RWPE2 (cell line): ENCODE results near the gene PKIG.
A peak's percentile ranks its signal among the peaks of the same experiment; 100 is the strongest.

Experiments
- ATAC-seq: fragments of 200-7000 bp; cut with Tn5 transposase; 3 replicates; pipeline ENCODE4 v1.9.1; 2021; ENCODE audit warnings: low read depth
- DNase-seq: peaks from one replicate; pipeline ENCODE4 v3.0.0-alpha.2; 2020; ENCODE audit warnings: low spot score
- H3K27ac ChIP-seq: fragments of 450-650 bp; 2 replicates; pipeline ENCODE4 v1.5.1; 2017; ENCODE audit warnings: mild to moderate bottlenecking; ENCODE audit not compliant: poor library complexity, severe bottlenecking
- H3K27me3 ChIP-seq: fragments of 250-450 bp; sonication (Bioruptor Pico); 2 replicates; pipeline ENCODE4 v1.5.1; 2021; ENCODE audit warnings: mild to moderate bottlenecking, moderate library complexity; ENCODE audit not compliant: insufficient read depth, poor library complexity, severe bottlenecking
- H3K36me3 ChIP-seq: fragments of 250-450 bp; sonication (Bioruptor Pico); 2 replicates; pipeline ENCODE4 v1.5.1; 2020; ENCODE audit warnings: low read depth, mild to moderate bottlenecking, moderate library complexity
- H3K4me1 ChIP-seq: fragments of 250-450 bp; sonication (Bioruptor Pico); 2 replicates; pipeline ENCODE4 v1.5.1; 2021; ENCODE audit warnings: mild to moderate bottlenecking, moderate library complexity; ENCODE audit not compliant: insufficient read depth, poor library complexity, severe bottlenecking
- H3K4me3 ChIP-seq: fragments of 250-450 bp; sonication (Bioruptor Pico); 2 replicates; pipeline ENCODE4 v1.5.1; 2021; ENCODE audit warnings: mild to moderate bottlenecking, moderate library complexity; ENCODE audit not compliant: severe bottlenecking
- H3K9me3 ChIP-seq: fragments of 250-450 bp; sonication (Bioruptor Pico); 2 replicates; pipeline ENCODE4 v1.5.1; 2021; ENCODE audit warnings: mild to moderate bottlenecking, moderate library complexity; ENCODE audit not compliant: severe bottlenecking
- TF ChIP-seq, protein P1 (sequence below): fragments of 450-650 bp; IDR thresholded peaks from one replicate; pipeline ENCODE4 v1.5.1; 2017; ENCODE audit warnings: mild to moderate bottlenecking, moderate library complexity; ENCODE audit not compliant: poor library complexity, severe bottlenecking

The PKIG gene

DNA sequence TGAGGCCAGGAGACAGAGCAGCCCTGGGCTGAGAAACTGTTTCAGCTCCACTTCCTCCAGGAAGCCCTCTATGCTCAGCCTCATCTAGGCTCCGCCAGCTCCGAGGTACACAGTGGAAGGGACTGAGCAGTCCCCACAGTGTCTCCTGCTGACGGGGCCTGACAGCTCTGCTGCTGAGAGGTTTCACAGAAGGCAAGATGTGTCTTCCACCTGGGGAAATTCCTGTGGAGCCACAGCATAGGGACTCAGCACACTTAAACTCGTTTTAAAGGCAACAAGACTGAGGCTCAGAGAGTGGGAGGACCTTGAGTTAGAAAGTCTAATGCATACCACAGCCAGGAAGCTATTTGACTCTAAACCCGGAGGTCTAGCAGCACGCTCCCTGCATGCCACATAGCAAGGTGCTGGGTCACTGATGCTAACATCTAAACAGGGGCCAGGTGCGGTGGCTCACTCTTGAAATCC is 62.3 kb downstream of the PKIG start:
- no peaks in the 10 kb centered on the region for H3K36me3 ChIP-seq
- DNase-seq, result peak; percentile 74
- peaks cover 38% of the 10 kb centered on the region for H3K4me1 ChIP-seq
- no peak overlapping the region for H3K4me3 ChIP-seq
- H3K9me3 ChIP-seq, result no peaks in the 10 kb centered on the region
- H3K27ac ChIP-seq, result peak overlapping the region; percentile 92
- no peaks in the 10 kb centered on the region for H3K27me3 ChIP-seq
- no peak for ATAC-seq
- TF ChIP-seq, protein P1, sequence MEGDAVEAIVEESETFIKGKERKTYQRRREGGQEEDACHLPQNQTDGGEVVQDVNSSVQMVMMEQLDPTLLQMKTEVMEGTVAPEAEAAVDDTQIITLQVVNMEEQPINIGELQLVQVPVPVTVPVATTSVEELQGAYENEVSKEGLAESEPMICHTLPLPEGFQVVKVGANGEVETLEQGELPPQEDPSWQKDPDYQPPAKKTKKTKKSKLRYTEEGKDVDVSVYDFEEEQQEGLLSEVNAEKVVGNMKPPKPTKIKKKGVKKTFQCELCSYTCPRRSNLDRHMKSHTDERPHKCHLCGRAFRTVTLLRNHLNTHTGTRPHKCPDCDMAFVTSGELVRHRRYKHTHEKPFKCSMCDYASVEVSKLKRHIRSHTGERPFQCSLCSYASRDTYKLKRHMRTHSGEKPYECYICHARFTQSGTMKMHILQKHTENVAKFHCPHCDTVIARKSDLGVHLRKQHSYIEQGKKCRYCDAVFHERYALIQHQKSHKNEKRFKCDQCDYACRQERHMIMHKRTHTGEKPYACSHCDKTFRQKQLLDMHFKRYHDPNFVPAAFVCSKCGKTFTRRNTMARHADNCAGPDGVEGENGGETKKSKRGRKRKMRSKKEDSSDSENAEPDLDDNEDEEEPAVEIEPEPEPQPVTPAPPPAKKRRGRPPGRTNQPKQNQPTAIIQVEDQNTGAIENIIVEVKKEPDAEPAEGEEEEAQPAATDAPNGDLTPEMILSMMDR, result no peak

DNA sequence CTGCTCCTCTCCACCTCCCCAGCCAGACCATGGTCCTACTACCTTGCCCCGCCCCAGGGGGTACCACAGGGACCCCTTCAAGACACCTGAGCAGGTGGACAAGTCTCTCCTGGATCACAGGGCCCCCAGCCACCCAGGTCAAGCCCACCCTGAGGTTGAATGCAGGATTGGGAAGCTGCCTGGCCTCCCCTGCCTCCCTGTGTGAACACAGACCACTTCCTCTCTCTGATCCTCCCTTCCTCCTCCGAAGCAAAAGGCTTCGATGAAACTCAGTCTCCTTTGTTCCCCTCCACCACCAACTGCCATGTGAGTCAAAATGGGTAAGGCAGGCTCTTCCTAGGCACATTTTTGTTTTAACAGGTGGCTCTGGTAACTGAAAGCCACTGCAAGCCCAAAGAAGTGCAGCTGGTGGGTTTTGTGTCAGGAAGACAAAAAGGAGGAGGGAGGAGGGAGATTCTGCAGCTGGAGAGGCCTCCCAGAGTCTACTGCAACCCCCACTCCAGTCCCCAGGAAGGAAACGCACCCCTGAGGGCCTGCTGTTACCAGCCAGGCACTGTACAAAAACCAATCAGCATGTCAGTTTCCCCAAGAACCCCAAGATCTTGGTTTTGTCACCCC is 63.8 kb downstream of the PKIG start:
- Histone ChIP-seq H3K9me3 (no peaks in the 10 kb centered on the region), H3K27me3 (no peaks in the 10 kb centered on the region), H3K36me3 (no peaks in the 10 kb centered on the region), H3K4me3 (no peak overlapping the region), H3K27ac (peak overlapping the region; percentile 1), H3K4me1 (peaks cover 37% of the 10 kb centered on the region)
- DNase-seq (no peak), ATAC-seq (no peak)
- TF ChIP-seq, protein P1, result no peak

GRCh38 chr20:44646641-44647274 is 64.4 kb downstream of the PKIG start:
- DNase-seq (no peak), ATAC-seq (no peak; the same call in 2 of the 3 replicates)
- Histone ChIP-seq H3K36me3 (no peaks in the 10 kb centered on the region), H3K9me3 (no peaks in the 10 kb centered on the region), H3K4me1 (peaks cover 33% of the 10 kb centered on the region), H3K4me3 (no peak overlapping the region), H3K27ac (peak overlapping the region; percentile 1), H3K27me3 (no peaks in the 10 kb centered on the region)
- TF ChIP-seq, protein P1, result no peak

DNA sequence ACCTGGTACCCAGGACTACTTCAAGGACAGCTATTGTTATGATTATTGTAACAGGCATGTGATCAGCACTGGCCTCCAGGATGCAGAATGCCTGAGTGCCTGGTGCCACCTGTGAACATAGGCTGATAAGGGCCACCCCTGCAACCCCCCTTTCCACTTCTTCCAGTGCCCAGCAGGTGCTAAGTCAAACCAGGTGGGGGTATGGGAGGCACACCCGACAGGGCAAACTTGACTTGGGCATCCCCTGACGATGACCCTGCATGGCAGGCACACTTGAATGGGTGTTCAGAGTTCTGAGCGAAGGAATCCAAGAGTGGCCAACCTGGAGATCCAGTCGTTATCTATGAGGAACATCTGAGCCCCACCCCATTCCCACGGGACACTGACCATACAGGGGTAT is 65.7 kb downstream of the PKIG start:
- peaks cover 20% of the 10 kb centered on the region for H3K4me1 ChIP-seq
- H3K27ac ChIP-seq, result no peak overlapping the region
- no peaks in the 10 kb centered on the region for H3K27me3 ChIP-seq
- TF ChIP-seq, protein P1, result no peak
- H3K36me3 ChIP-seq, result no peaks in the 10 kb centered on the region
- DNase-seq (peak; percentile 72), ATAC-seq (no peak)
- H3K9me3 ChIP-seq, result no peaks in the 10 kb centered on the region
- no peak overlapping the region for H3K4me3 ChIP-seq

DNA sequence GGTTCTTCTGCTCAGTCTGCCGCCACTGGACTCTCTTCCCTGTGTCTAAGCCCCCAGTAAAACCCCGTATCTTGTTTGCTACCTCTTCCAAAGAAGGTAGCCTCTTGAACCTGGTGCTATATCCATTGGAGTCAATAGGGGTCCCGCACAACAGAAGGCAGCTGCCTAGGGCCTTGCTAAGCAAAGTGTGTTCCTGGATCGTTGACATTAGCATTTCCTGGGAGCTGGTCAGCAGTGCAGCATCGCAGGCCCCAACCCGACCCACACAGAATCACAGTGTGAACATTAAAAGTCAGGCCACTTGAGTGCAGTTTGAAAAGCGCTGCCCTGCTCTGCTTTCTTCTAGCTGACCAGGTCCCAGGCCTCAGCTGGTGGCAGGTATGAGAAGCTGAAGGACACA is 66.2 kb downstream of the PKIG start:
- Histone ChIP-seq H3K4me3 (no peak overlapping the region), H3K36me3 (no peaks in the 10 kb centered on the region), H3K27me3 (no peaks in the 10 kb centered on the region), H3K4me1 (peaks cover 15% of the 10 kb centered on the region), H3K9me3 (no peaks in the 10 kb centered on the region), H3K27ac (no peak overlapping the region)
- TF ChIP-seq, protein P1, result no peak
- peak; percentile 71 for DNase-seq
- ATAC-seq, result no peak
